WTC11 (cell line): ENCODE results near the gene TEKT2. TPM values are rescaled to one million over a fixed set of nuclear protein-coding genes. Genes with fewer than 3 reads are reported as not detected.

ENCODE experiments used
- ATAC-seq: fragments of 200-7000 bp; cut with Tn5 transposase; 2 replicates; pipeline ENCODE4 v1.10.0; 2021; ENCODE audit warnings: mild to moderate bottlenecking, moderate library complexity
- CTCF ChIA-PET: fragments of 300-600 bp; sonication (Branson Sonifier 250); formaldehyde crosslinking; loops from one replicate; lab custom pipeline; 2021; ENCODE audit warnings: antibody characterized with exemption; lab: Charles Lee
- POLR2A ChIA-PET: fragments of 350-600 bp; sonication (Branson Sonifier 250); formaldehyde crosslinking; loops from one replicate; lab custom pipeline; 2021; ENCODE audit warnings: antibody characterized with exemption; lab: Charles Lee
- DNase-seq: peaks from one replicate; pipeline ENCODE4 v3.0.0; 2021; ENCODE audit warnings: low spot score
- H3K27ac Mint-ChIP-seq: 2 replicates; pipeline ENCODE4 v1.8.0; 2021; ENCODE audit warnings: mixed read lengths
- H3K27me3 Mint-ChIP-seq: 2 replicates; pipeline ENCODE4 v1.8.0; 2021; ENCODE audit warnings: low read depth, mild to moderate bottlenecking, moderate library complexity, mixed read lengths
- H3K36me3 Mint-ChIP-seq: 2 replicates; pipeline ENCODE4 v1.8.0; 2021; ENCODE audit warnings: mixed read lengths
- H3K4me1 Mint-ChIP-seq: 2 replicates; pipeline ENCODE4 v1.8.0; 2022; ENCODE audit warnings: mixed read lengths
- H3K4me3 Mint-ChIP-seq: 2 replicates; pipeline ENCODE4 v1.8.0; 2021; ENCODE audit warnings: mild to moderate bottlenecking, moderate library complexity, mixed read lengths
- H3K9me3 Mint-ChIP-seq: 2 replicates; pipeline ENCODE4 v1.8.0; 2021; ENCODE audit warnings: mixed read lengths
- AR ChIP-seq: fragments of 250-450 bp; sonication (Bioruptor Pico); IDR thresholded peaks from 2 replicates; pipeline ENCODE4 v1.9.0; 2021; ENCODE audit warnings: mild to moderate bottlenecking
- CBFB ChIP-seq: sonication (generic); formaldehyde crosslinking; IDR thresholded peaks from 2 replicates; pipeline ENCODE4 v1.8.1; 2022; ENCODE audit warnings: mild to moderate bottlenecking, low read depth, missing genetic modification reagents
- CDX4 ChIP-seq: fragments of 250-450 bp; sonication (Bioruptor Pico); IDR thresholded peaks from 2 replicates; pipeline ENCODE4 v1.9.0; 2021; ENCODE audit warnings: moderate library complexity, mild to moderate bottlenecking, inconsistent platforms, borderline replicate concordance
- CREB1 ChIP-seq: sonication (generic); formaldehyde crosslinking; IDR thresholded peaks from 2 replicates; pipeline ENCODE4 v1.8.0; 2023; ENCODE audit warnings: mild to moderate bottlenecking, missing genetic modification reagents
- EMX1 ChIP-seq: fragments of 250-450 bp; sonication (Bioruptor Pico); IDR thresholded peaks from 2 replicates; pipeline ENCODE4 v1.8.0; 2021; ENCODE audit warnings: mild to moderate bottlenecking
- FOXK1 ChIP-seq: sonication (generic); formaldehyde crosslinking; IDR thresholded peaks from 2 replicates; pipeline ENCODE4 v1.8.0; 2022; ENCODE audit warnings: mild to moderate bottlenecking, moderate library complexity, missing genetic modification reagents
- HMGXB4 ChIP-seq: sonication (generic); formaldehyde crosslinking; IDR thresholded peaks from 2 replicates; pipeline ENCODE4 v1.8.1; 2023; ENCODE audit warnings: mild to moderate bottlenecking, moderate library complexity, missing genetic modification reagents
- KAT7 ChIP-seq: sonication (generic); formaldehyde crosslinking; IDR thresholded peaks from 2 replicates; pipeline ENCODE4 v1.8.1; 2023; ENCODE audit warnings: missing genetic modification reagents, mild to moderate bottlenecking, borderline replicate concordance
- NR1H2 ChIP-seq: sonication (generic); formaldehyde crosslinking; IDR thresholded peaks from 2 replicates; pipeline ENCODE4 v1.9.0; 2021; ENCODE audit warnings: mild to moderate bottlenecking, moderate library complexity, missing genetic modification reagents
- OVOL2 ChIP-seq: fragments of 250-450 bp; sonication (Bioruptor Pico); IDR thresholded peaks from 2 replicates; pipeline ENCODE4 v1.9.0; 2021; ENCODE audit warnings: mild to moderate bottlenecking, borderline replicate concordance
- PRDM15 ChIP-seq: sonication (generic); formaldehyde crosslinking; IDR thresholded peaks from 2 replicates; pipeline ENCODE4 v1.8.0; 2022; ENCODE audit warnings: missing genetic modification reagents
- RELA ChIP-seq: sonication (generic); formaldehyde crosslinking; IDR thresholded peaks from 2 replicates; pipeline ENCODE4 v1.8.1; 2022; ENCODE audit warnings: missing genetic modification reagents, mild to moderate bottlenecking, borderline replicate concordance
- STAT6 ChIP-seq: sonication (generic); formaldehyde crosslinking; conservative IDR thresholded peaks from 2 replicates; pipeline ENCODE4 v1.8.1; 2023; ENCODE audit warnings: mild to moderate bottlenecking, low read depth, missing genetic modification reagents, moderate library complexity
- TP53 ChIP-seq: sonication (generic); formaldehyde crosslinking; IDR thresholded peaks from 2 replicates; pipeline ENCODE4 v1.8.1; 2023; ENCODE audit warnings: mild to moderate bottlenecking, missing genetic modification reagents
- USF2 ChIP-seq: sonication (generic); formaldehyde crosslinking; IDR thresholded peaks from 2 replicates; pipeline ENCODE4 v1.8.1; 2023; ENCODE audit warnings: mild to moderate bottlenecking, missing genetic modification reagents, moderate library complexity
- ZMAT4 ChIP-seq: fragments of 250-450 bp; sonication (Bioruptor Pico); IDR thresholded peaks from 2 replicates; pipeline ENCODE4 v1.9.0; 2021; ENCODE audit warnings: mild to moderate bottlenecking
- ZNF425 ChIP-seq: fragments of 250-450 bp; sonication (Bioruptor Pico); conservative IDR thresholded peaks from 2 replicates; pipeline ENCODE4 v1.9.0; 2021; ENCODE audit warnings: mild to moderate bottlenecking
- total RNA-seq: library from RNA; stranded (reverse); gene quantifications from 3 replicates; pipeline ENCODE4 v1.2.3, GENCODE V29; 2021

Gene TEKT2
- total RNA-seq, 1 experiment from 2014 or later = 1.9 TPM

- ChIA-PET POLR2A (no interaction called here), CTCF (interaction anchor here (0.6 to 3.6 kb wide), 8 partner anchors 10 to 187 kb away, joined by 3 to 55 read pairs (median 4); partner anchors contain the start of genes ADPRS, SH3D21 and TRAPPC3)
- DNase-seq = no peak
- Mint-ChIP-seq H3K36me3 (no peaks in the 10 kb centered on the region), H3K27ac (no peak overlapping the region), H3K27me3 (peaks cover 25% of the 10 kb centered on the region), H3K9me3 (no peaks in the 10 kb centered on the region), H3K4me3 (no peak overlapping the region), H3K4me1 (peaks cover 2% of the 10 kb centered on the region; the same call in 1 of the 2 replicates)
- TF ChIP-seq ZMAT4 (CRISPR knock-in tag) (no peak), FOXK1 (no peak), NR1H2 (CRISPR knock-in tag) (no peak), STAT6 (no peak), PRDM15 (CRISPR knock-in tag) (no peak), HMGXB4 (CRISPR knock-in tag) (no peak), RELA (CRISPR knock-in tag) (no peak), CBFB (CRISPR knock-in tag) (no peak), CREB1 (CRISPR knock-in tag) (no peak), USF2 (CRISPR knock-in tag) (no peak), OVOL2 (CRISPR knock-in tag) (no peak)
- no peak for ATAC-seq
These were observed 35.6 kb downstream of the TEKT2 start for GRCh38 chr1:36119456-36119855.

- POLR2A ChIA-PET = no interaction called here
- Mint-ChIP-seq H3K4me3 (no peak overlapping the region), H3K27ac (no peak overlapping the region), H3K4me1 (peaks cover 13% of the 10 kb centered on the region), H3K27me3 (peaks cover 40% of the 10 kb centered on the region), H3K36me3 (no peaks in the 10 kb centered on the region), H3K9me3 (no peaks in the 10 kb centered on the region)
- DNase-seq = no peak
- CTCF ChIA-PET = interaction anchor here (0.6 to 1.6 kb wide), 3 partner anchors 12 to 25 kb away, joined by 3 to 8 read pairs (median 3); no protein-coding TSS in a partner anchor
- no peak for ATAC-seq
- TF ChIP-seq EMX1 (CRISPR knock-in tag) = no peak
- TF ChIP-seq CDX4 (CRISPR knock-in tag) = no peak
- no peak for TF ChIP-seq KAT7 (CRISPR knock-in tag)
- no peak for TF ChIP-seq AR (CRISPR knock-in tag)
- no peak for TF ChIP-seq ZNF425
- TF ChIP-seq TP53 (CRISPR knock-in tag) = no peak
These were observed 38.5 kb downstream of the TEKT2 start for GRCh38 chr1:36122062-36123030.
